ENCODE results near the gene OPN5.

GRCh38 chr6:47859175-47859574 is 77.3 kb downstream of the OPN5 start:
- no peak for TF ChIP-seq POLR2A (IDR thresholded peaks at IDR 0.05)
- no peak for TF ChIP-seq CTCF (IDR thresholded peaks at IDR 0.05)
